Activated CD4-positive, alpha-beta T cell treated with anti-CD3 and anti-CD28 coated beads, Interleukin-2, Interleukin-6, amounts not matched to agents 100 ng/mL and 50 ng/mL, durations not matched to agents 16 hours and 8 hours (primary cell): ENCODE data around the gene HP.

Experiments
- DNase-seq: peaks from one replicate; pipeline ENCODE4 v3.0.0-alpha.2; 2020

The HP gene

DNA sequence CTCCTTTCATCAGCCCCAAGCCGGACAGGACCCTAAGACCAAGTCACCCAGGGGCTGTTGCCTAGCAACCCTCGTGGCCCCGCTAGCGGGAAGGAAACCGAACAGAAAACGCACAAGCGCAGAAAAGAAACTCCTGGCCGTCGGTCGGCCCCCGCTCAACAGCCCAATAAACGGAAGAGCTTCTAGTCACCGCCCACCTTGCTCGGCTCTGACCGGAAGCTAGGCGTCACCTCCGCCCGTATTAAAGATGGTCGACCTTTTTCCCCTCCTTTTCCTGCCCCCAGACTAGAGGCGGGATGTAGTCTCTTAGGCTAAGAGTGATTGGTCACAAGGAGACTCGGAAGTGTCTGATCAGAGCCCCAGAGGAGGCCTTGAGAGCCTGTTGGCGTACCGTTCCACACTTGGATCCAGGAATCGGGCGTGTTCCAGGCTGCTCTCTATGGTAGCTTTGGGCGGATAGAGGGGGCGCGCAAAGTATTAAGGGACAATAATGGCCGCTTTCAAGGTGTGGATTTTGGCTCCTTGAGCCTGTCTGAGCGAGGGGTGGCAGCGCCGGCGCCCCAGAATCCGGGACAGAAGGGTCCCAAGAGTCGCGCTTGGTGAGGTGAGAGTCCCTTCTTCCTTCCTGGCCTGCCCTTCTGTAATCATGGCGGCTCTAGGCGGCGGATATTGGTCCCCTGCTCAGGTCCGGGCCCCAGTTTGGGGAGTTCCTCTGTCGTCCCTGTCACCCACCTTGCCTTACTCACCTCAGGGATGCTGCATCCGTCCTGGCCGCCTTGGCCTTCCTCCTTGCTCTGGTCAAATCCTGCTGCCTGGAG is 39.4 kb downstream of the HP start, which contains the start of the genes DHX38 and TXNL4B:
Gene DHX38 (plus strand): TSS at position 400 of the 818 bp plus-strand sequence. CDS start 2,311 bp downstream, outside the sequence.
Gene TXNL4B (minus strand): TSS at position 173 of the 818 bp plus-strand sequence. CDS start 2,871 bp downstream, outside the sequence.
- peak; percentile 97 for DNase-seq

DNA sequence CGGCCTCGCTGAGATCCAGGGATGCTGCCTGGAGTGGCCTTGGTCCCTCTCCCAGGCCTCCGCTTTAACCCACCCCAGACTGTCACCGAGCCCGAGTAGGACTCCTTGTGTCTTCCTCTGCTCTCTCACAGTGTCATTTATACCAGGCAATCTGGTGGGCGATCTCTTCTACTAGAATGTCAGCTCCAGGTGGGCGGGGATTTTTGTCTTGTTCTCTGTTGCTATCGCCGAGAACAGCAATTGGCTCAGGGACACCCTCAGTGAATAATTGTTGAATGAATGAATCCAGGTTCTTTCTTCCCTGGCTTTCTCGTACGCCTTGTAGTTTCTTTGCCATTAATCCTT is 39.9 kb downstream of the HP start:
- DNase-seq: peak; percentile 10

- DNase-seq: no peak
These were observed 44.6 kb downstream of the HP start for GRCh38 chr16:72098936-72099335.

DNA sequence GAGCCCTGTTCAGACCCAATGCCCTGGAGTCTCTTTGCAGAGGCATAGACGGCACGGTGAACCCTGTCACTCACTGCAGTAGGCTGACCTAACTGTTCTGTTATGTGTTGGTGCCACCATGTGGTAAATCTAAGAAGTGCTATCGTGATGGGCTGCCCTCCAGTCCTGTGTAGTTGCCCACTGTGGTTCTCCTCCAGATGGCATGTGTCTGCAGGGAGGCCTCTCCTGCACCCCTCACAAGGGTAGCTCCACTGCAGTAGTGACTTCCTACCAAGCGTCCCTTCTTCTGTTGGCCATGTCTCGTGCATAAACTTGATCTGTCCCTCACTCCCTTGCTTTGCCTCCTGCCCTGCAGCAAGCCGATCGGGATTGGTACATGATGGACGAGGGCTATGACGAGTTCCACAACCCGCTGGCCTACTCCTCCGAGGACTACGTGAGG is 45.1 kb downstream of the HP start:
- DNase-seq: peak; percentile 66

GRCh38 chr16:72101195-72101594 is 46.9 kb downstream of the HP start:
- no peak for DNase-seq

DNA sequence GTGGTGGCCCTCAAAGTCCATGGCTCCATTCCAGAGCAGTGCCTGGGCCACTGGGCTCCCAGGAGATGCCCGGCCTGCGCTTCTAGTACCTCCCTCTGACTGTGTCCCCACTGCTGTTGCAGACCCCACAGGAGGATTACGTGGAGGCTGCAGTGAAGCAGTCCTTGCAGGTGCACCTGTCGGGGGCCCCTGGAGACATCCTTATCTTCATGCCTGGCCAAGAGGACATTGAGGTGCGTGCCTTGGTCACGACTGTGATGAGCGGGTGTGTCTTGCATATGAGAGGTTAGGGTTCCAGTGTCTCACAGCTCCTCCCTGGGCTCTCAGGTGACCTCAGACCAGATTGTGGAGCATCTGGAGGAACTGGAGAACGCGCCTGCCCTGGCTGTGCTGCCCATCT is 50.6 kb downstream of the HP start:
- DNase-seq: no peak

DNA sequence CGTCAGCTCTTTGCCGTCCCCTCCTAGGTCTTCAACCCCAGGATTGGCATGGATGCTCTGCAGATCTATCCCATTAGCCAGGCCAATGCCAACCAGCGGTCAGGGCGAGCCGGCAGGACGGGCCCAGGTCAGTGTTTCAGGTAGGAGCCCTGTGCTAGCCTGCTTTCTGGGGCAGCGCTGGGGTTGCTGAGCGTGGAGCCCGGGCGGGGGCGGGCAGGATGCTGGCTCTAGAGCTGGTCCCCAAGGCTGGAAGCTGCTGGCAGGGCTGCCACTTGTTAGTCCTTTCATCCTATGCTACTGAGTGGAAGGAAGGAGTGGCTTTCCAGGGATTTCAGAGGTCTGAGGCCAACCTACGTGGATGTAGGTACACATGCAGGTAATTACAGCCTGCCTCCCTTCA is 51.7 kb downstream of the HP start:
- no peak for DNase-seq

GRCh38 chr16:72107371-72107770 is 53.1 kb downstream of the HP start:
- no peak for DNase-seq

- DNase-seq: no peak
These were observed 54.2 kb downstream of the HP start for GRCh38 chr16:72108353-72109102.

- DNase-seq: no peak
These were observed 55.0 kb downstream of the HP start for GRCh38 chr16:72109300-72109699.

DNA sequence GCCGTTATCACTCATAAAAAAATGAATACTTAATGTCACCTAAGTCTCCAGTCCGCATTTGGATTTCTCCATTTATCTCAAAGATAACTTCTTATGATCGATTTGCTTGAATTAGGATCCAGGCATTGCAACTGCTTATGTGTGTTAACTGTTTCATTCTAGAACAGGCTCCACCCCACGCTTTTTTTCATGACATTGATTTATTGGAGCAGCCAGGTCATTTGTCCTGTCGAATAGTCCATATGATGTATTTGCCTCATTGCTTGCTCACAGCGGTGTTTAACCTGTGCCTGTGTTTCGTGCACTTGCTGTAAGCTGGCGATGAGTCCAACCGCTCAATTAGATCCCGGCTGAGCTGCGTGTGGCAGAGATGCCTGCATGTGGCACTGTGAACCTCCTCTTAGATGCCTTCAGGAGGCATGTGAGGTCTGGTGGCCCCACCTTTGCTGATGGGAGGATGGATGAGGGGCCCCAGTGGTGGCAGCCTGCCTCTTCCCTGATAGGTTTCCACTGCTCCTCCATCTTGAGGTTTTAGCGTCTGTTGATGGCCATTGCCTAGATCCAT is 55.7 kb downstream of the HP start:
- DNase-seq: no peak
